Measurements from ENCODE around the gene GRIP1. TPM values are rescaled to one million over a fixed set of nuclear protein-coding genes. Genes with fewer than 3 reads are reported as not detected.

Gene GRIP1
- total and polyA plus RNA-seq, 2 donors from 2014 or later: 3.9 to 18.4 TPM

DNA sequence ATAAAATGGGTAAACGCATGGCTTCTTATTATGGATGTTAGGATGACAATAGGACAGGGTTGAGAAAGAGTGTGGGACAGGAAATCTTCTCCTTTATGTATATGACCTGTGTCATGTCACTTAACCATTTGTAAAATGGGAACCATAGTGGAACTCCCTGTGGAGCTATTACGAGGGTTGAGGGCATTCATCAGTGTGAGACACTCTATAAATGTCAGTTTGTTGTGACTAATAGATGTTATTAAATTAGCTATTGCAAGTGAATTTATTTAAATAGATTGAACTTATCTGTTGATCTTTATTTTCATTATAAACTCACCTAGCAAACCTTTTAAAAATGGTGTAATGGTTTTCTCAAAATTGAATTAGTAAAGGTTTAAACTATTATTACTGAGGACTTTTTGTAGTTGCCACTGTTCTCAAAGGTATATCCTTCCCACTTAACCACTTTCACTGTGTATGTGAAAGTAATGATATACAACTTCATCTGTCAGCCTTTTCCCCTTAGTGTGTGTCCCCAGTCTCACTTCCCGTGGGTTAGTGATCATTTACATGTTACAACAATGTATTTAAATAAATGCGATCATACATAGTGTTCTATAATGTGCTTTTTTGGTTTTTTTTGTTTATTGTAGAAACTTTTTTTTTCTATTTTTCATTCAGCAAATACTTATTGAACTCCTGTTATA, 359.5 kb downstream of the GRIP1 start:
- Histone ChIP-seq H3K36me3 (ENCODE audit: control insufficient read depth in 2 of 3, insufficient read depth in 3 of 3, low read length in 3 of 3) (peaks cover 0 to 5% (median 0%) of the 10 kb centered on the region in 3 donors), H3K4me3 (ENCODE audit: low read length in 3 of 3) (no peak overlapping the region), H3K9me3 (ENCODE audit: control insufficient read depth in 2 of 3, insufficient read depth in 1 of 3, low read length in 3 of 3) (no peaks in the 10 kb centered on the region), H3K27ac (ENCODE audit: low read depth in 2 of 2, low read length in 2 of 2) (no peak overlapping the region), H3K27me3 (ENCODE audit: control insufficient read depth, insufficient read depth, low read length) (no peaks in the 10 kb centered on the region), H3K4me1 (ENCODE audit: control insufficient read depth in 2 of 3, insufficient read depth in 2 of 3, low read depth in 1 of 3, low read length in 3 of 3) (no peaks in the 10 kb centered on the region), H3K9ac (ENCODE audit: low read length in 3 of 3) (no peak overlapping the region)
- TF ChIP-seq, protein P1, sequence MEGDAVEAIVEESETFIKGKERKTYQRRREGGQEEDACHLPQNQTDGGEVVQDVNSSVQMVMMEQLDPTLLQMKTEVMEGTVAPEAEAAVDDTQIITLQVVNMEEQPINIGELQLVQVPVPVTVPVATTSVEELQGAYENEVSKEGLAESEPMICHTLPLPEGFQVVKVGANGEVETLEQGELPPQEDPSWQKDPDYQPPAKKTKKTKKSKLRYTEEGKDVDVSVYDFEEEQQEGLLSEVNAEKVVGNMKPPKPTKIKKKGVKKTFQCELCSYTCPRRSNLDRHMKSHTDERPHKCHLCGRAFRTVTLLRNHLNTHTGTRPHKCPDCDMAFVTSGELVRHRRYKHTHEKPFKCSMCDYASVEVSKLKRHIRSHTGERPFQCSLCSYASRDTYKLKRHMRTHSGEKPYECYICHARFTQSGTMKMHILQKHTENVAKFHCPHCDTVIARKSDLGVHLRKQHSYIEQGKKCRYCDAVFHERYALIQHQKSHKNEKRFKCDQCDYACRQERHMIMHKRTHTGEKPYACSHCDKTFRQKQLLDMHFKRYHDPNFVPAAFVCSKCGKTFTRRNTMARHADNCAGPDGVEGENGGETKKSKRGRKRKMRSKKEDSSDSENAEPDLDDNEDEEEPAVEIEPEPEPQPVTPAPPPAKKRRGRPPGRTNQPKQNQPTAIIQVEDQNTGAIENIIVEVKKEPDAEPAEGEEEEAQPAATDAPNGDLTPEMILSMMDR (IDR thresholded peaks at IDR 0.05; ENCODE audit: borderline replicate concordance, extremely low read depth, insufficient read depth): no peak
- intact Hi-C loops (cut with DNase I): no loop called here
- FAIRE-seq: no peak
- no peak for DNase-seq

DNA sequence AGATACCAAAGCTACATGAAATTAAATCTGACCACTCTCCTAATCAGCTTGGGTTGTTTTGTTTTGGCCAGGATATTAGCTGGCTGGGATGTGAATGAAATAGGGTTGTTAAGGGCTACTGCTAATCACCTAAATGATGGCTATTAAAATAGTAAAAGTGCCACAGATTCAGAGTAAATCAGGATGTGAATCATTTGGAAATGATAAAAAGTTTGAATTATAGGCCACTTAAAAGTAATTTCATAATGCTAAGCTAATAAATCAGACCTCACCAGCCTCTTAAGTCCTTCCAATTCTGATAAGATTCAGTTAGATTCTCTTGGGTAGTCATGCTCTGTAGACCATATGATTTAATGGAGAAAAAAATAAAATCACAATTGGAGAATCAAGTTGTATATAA, 364.6 kb downstream of the GRIP1 start:
- intact Hi-C loops (cut with DNase I): no loop called here
- TF ChIP-seq, protein P1 (IDR thresholded peaks at IDR 0.05; ENCODE audit: borderline replicate concordance, extremely low read depth, insufficient read depth): no peak
- FAIRE-seq: no peak
- Histone ChIP-seq H3K9me3 (ENCODE audit: control insufficient read depth in 2 of 3, insufficient read depth in 1 of 3, low read length in 3 of 3) (no peaks in the 10 kb centered on the region), H3K27me3 (ENCODE audit: control insufficient read depth, insufficient read depth, low read length) (no peaks in the 10 kb centered on the region), H3K36me3 (ENCODE audit: control insufficient read depth in 2 of 3, insufficient read depth in 3 of 3, low read length in 3 of 3) (peaks cover 0 to 6% (median 6%) of the 10 kb centered on the region in 3 donors), H3K4me1 (ENCODE audit: control insufficient read depth in 2 of 3, insufficient read depth in 2 of 3, low read depth in 1 of 3, low read length in 3 of 3) (no peaks in the 10 kb centered on the region), H3K27ac (ENCODE audit: low read depth in 2 of 2, low read length in 2 of 2) (no peak overlapping the region), H3K9ac (ENCODE audit: low read length in 3 of 3) (no peak overlapping the region), H3K4me3 (ENCODE audit: low read length in 3 of 3) (no peak overlapping the region)
- DNase-seq: no peak

DNA sequence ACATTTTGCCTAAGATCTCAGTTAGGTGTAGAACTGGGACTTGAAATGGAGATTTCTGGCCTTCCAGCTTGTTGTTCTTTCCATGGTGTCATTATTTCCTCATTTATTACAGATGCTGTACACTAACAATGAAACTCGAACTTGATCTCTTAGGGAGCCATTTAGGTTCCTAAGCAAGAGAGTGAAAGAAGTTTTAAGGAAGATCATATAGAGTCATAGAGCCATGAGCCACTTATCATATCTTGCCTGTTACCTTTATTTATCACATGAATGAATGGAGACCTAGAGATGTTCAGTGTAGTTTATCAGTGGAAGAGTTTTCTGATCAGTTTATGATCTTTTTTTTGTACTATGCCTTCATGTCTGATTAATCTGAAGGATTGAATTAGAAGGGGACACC, 366.7 kb downstream of the GRIP1 start:
- H3K27me3 ChIP-seq (ENCODE audit: control insufficient read depth, insufficient read depth, low read length): no peaks in the 10 kb centered on the region
- FAIRE-seq (no peak), DNase-seq (no peak)
- H3K4me3 ChIP-seq (ENCODE audit: low read length in 3 of 3): no peak overlapping the region
- no peaks in the 10 kb centered on the region for H3K9me3 ChIP-seq (ENCODE audit: control insufficient read depth in 2 of 3, insufficient read depth in 1 of 3, low read length in 3 of 3)
- TF ChIP-seq, protein P1 (IDR thresholded peaks at IDR 0.05; ENCODE audit: borderline replicate concordance, extremely low read depth, insufficient read depth): no peak
- no peak overlapping the region for H3K9ac ChIP-seq (ENCODE audit: low read length in 3 of 3)
- peaks cover 0 to 8% (median 6%) of the 10 kb centered on the region in 3 donors for H3K36me3 ChIP-seq (ENCODE audit: control insufficient read depth in 2 of 3, insufficient read depth in 3 of 3, low read length in 3 of 3)
- H3K4me1 ChIP-seq (ENCODE audit: control insufficient read depth in 2 of 3, insufficient read depth in 2 of 3, low read depth in 1 of 3, low read length in 3 of 3): no peaks in the 10 kb centered on the region
- H3K27ac ChIP-seq (ENCODE audit: low read depth in 2 of 2, low read length in 2 of 2): no peak overlapping the region
- intact Hi-C loops (cut with DNase I): no loop called here
